ENCODE results near the gene CASP7.

DNA sequence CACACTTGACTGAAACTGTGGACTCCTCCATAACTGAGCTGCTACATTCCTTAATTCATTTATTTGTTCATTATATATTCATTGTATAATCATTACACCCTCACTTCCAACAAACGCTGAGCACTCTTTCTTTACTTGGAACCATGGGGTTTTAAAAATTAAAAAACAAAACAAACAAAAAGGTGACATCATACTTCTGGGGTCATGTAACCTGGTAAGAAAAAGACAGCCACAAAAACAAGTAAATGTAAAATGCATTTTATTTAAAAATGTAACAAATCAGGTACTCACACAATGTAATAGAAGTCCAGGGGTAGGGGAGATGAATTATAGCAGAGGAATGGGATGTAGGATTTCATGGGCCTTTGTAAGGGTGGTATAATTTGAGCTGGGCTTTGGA is 96.8 kb downstream of the CASP7 start:
- TF ChIP-seq EP300 (IDR thresholded peaks at IDR 0.05) (no peak), POLR2A (IDR thresholded peaks at IDR 0.05) (no peak), POLR2AphosphoS5 (IDR thresholded peaks at IDR 0.05) (no peak)
- TF ChIP-seq, protein P1, sequence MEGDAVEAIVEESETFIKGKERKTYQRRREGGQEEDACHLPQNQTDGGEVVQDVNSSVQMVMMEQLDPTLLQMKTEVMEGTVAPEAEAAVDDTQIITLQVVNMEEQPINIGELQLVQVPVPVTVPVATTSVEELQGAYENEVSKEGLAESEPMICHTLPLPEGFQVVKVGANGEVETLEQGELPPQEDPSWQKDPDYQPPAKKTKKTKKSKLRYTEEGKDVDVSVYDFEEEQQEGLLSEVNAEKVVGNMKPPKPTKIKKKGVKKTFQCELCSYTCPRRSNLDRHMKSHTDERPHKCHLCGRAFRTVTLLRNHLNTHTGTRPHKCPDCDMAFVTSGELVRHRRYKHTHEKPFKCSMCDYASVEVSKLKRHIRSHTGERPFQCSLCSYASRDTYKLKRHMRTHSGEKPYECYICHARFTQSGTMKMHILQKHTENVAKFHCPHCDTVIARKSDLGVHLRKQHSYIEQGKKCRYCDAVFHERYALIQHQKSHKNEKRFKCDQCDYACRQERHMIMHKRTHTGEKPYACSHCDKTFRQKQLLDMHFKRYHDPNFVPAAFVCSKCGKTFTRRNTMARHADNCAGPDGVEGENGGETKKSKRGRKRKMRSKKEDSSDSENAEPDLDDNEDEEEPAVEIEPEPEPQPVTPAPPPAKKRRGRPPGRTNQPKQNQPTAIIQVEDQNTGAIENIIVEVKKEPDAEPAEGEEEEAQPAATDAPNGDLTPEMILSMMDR (IDR thresholded peaks at IDR 0.05), result no peak

Measured in gastroesophageal sphincter (tissue), 3 donors.